Stimulated activated CD4-positive, alpha-beta T cell treated with anti-CD3 and anti-CD28 coated beads, Interleukin-2, amount 100 ng/mL, for 48 hours (primary cell): Measurements from ENCODE around the gene FLNB.

Experiments used
- DNase-seq, 2 donors: peaks; one replicate each; pipeline ENCODE4 v3.0.0-alpha.2; 2020

Gene FLNB

GRCh38 chr3:58008141-58009025 is at the start of gene FLNB:
TSS of gene FLNB (plus strand) at chr3:58008422. CDS start at chr3:58008565, 143 bp downstream.
- DNase-seq = peak; percentile 71 to 80

- DNase-seq = no peak
These were observed 49.4 kb upstream of the FLNB start for GRCh38 chr3:57958642-57959422.

GRCh38 chr3:57959423-57960173 is 48.6 kb upstream of the FLNB start:
- no peak for DNase-seq

- no peak for DNase-seq
These were observed 48.1 kb upstream of the FLNB start for GRCh38 chr3:57960174-57960505.

- no peak for DNase-seq
These were observed 46.9 kb upstream of the FLNB start for GRCh38 chr3:57961177-57961827.

- no peak for DNase-seq
These were observed 46.3 kb upstream of the FLNB start for GRCh38 chr3:57961828-57962447.

- DNase-seq = no peak
These were observed 45.8 kb upstream of the FLNB start for GRCh38 chr3:57962448-57962834.

- DNase-seq = no peak
These were observed 44.3 kb upstream of the FLNB start for GRCh38 chr3:57963811-57964346.

- no peak for DNase-seq
These were observed 41.4 kb upstream of the FLNB start for GRCh38 chr3:57966829-57967228.

- no peak for DNase-seq
These were observed 40.6 kb upstream of the FLNB start for GRCh38 chr3:57967590-57967989.

GRCh38 chr3:57968501-57968900 is 39.7 kb upstream of the FLNB start:
- DNase-seq = no peak

GRCh38 chr3:57971975-57972374 is 36.2 kb upstream of the FLNB start:
- no peak for DNase-seq

- DNase-seq = no peak
These were observed 35.6 kb upstream of the FLNB start for GRCh38 chr3:57972531-57973111.

GRCh38 chr3:57973715-57974477 is 34.3 kb upstream of the FLNB start:
- no peak for DNase-seq

GRCh38 chr3:57974796-57975388 is 33.3 kb upstream of the FLNB start:
- no peak for DNase-seq

GRCh38 chr3:57977818-57978235 is 30.4 kb upstream of the FLNB start:
- no peak for DNase-seq

- no peak for DNase-seq
These were observed 29.9 kb upstream of the FLNB start for GRCh38 chr3:57978316-57978715.

- no peak for DNase-seq
These were observed 27.8 kb upstream of the FLNB start for GRCh38 chr3:57980416-57980815.

- no peak for DNase-seq
These were observed 26.6 kb upstream of the FLNB start for GRCh38 chr3:57981483-57982087.
